MM.1S (cell line): ENCODE measurements around the gene TRMT10A.

Experiments
- DNase-seq: peaks from one replicate; pipeline ENCODE4 v3.0.0-alpha.2; 2015
- H2AFZ ChIP-seq: fragments of 300-600 bp; sonication (generic); 2 replicates; pipeline ENCODE4 v1.6.0; 2016; ENCODE audit warnings: antibody characterized with exemption, low read length
- H3F3A ChIP-seq: fragments of 300-600 bp; sonication (generic); 2 replicates; pipeline ENCODE4 v1.6.1; 2016; ENCODE audit warnings: mild to moderate bottlenecking, antibody characterized with exemption, low read length, moderate library complexity, mixed read lengths; ENCODE audit not compliant: insufficient read depth
- H3K27ac ChIP-seq: fragments of 300-600 bp; sonication (generic); 2 replicates; pipeline ENCODE4 v1.5.1; 2016; ENCODE audit warnings: mild to moderate bottlenecking, low read length
- H3K27me3 ChIP-seq: fragments of 300-600 bp; sonication (generic); replicated peaks from 2 replicates; pipeline ENCODE4 v1.6.0; 2016; ENCODE audit warnings: low read length; ENCODE audit not compliant: insufficient read depth
- H3K36me3 ChIP-seq: fragments of 300-600 bp; sonication (generic); replicated peaks from 2 replicates; pipeline ENCODE4 v1.6.1; 2016; ENCODE audit warnings: mild to moderate bottlenecking, low read length, mixed read lengths; ENCODE audit not compliant: insufficient read depth
- H3K4me1 ChIP-seq: fragments of 300-600 bp; sonication (generic); 2 replicates; pipeline ENCODE4 v1.6.1; 2016; ENCODE audit warnings: low read length, mixed read lengths
- H3K4me2 ChIP-seq: fragments of 300-600 bp; sonication (generic); 2 replicates; pipeline ENCODE4 v1.6.0; 2016; ENCODE audit warnings: low read depth, low read length
- H3K4me3 ChIP-seq: fragments of 300-600 bp; sonication (generic); 2 replicates; pipeline ENCODE4 v1.5.1; 2016; ENCODE audit warnings: low read length, mixed read lengths
- H3K79me2 ChIP-seq: fragments of 300-600 bp; sonication (generic); 2 replicates; pipeline ENCODE4 v1.6.1; 2016; ENCODE audit warnings: mixed run types, low read length, mixed read lengths
- H3K9ac ChIP-seq: fragments of 300-600 bp; sonication (generic); 2 replicates; pipeline ENCODE4 v1.6.1; 2016; ENCODE audit warnings: low read length, mixed read lengths
- H3K9me2 ChIP-seq: fragments of 300-600 bp; sonication (generic); replicated peaks from 2 replicates; pipeline ENCODE4 v1.6.1; 2016; ENCODE audit warnings: mild to moderate bottlenecking, low read length, mixed read lengths; ENCODE audit not compliant: insufficient read depth
- H3K9me3 ChIP-seq: fragments of 300-600 bp; sonication (generic); replicated peaks from 2 replicates; pipeline ENCODE4 v1.6.1; 2016; ENCODE audit warnings: mild to moderate bottlenecking, low read length, mixed read lengths; ENCODE audit not compliant: insufficient read depth
- H4K20me1 ChIP-seq: fragments of 300-600 bp; sonication (generic); 2 replicates; pipeline ENCODE4 v1.6.1; 2016; ENCODE audit warnings: mild to moderate bottlenecking, low read length, moderate library complexity, mixed read lengths; ENCODE audit not compliant: insufficient read depth
- CTCF ChIP-seq: fragments of 300-600 bp; sonication (generic); IDR thresholded peaks from 2 replicates; pipeline ENCODE4 v1.5.1; 2016; ENCODE audit warnings: antibody characterized with exemption, low read length, mixed read lengths
- EZH2 ChIP-seq: fragments of 300-600 bp; sonication (generic); optimal IDR thresholded peaks from 2 replicates; pipeline ENCODE3; 2017; ENCODE audit warnings: low read depth, mild to moderate bottlenecking, antibody characterized with exemption, low read length, mixed read lengths
- EZH2phosphoT487 ChIP-seq: fragments of 300-600 bp; sonication (generic); IDR thresholded peaks from 2 replicates; pipeline ENCODE4 v1.6.1; 2018; ENCODE audit warnings: antibody characterized with exemption, low read length

TRMT10A gene

GRCh38 chr4:99563310-99564186, at the start of gene TRMT10A:
TRMT10A (minus strand) TSS chr4:99564039; CDS start chr4:99559338, 4,701 bp downstream.
- Histone ChIP-seq H3K27me3 (no peaks in the 10 kb centered on the region), H3F3A (peaks cover 7% of the 10 kb centered on the region), H3K27ac (peak within 1 kb of the TSS; percentile 84), H3K9ac (peak within 1 kb of the TSS; percentile 69), H3K4me2 (peak within 1 kb of the TSS; percentile 79), H2AFZ (peak within 1 kb of the TSS; percentile 34), H3K9me2 (no peaks in the 10 kb centered on the region), H4K20me1 (no peaks in the 10 kb centered on the region), H3K79me2 (no peaks in the 10 kb centered on the region), H3K4me3 (peak within 1 kb of the TSS; percentile 68), H3K9me3 (no peaks in the 10 kb centered on the region), H3K36me3 (no peaks in the 10 kb centered on the region), H3K4me1 (peaks cover 7% of the 10 kb centered on the region)
- no peak for TF ChIP-seq EZH2phosphoT487
- no peak for TF ChIP-seq CTCF
- DNase-seq, result peak; percentile 97

GRCh38 chr4:99612704-99613103, 48.9 kb upstream of the TRMT10A start:
- no peak for DNase-seq
- H3K9ac ChIP-seq, result no peak overlapping the region
- H4K20me1 ChIP-seq, result no peaks in the 10 kb centered on the region
- no peak overlapping the region for H2AFZ ChIP-seq
- TF ChIP-seq CTCF (no peak), EZH2phosphoT487 (no peak), EZH2 (no peak)
- H3K9me2 ChIP-seq, result no peaks in the 10 kb centered on the region
- no peak overlapping the region for H3K27ac ChIP-seq
- H3K36me3 ChIP-seq, result no peaks in the 10 kb centered on the region
- H3K4me1 ChIP-seq, result no peaks in the 10 kb centered on the region
- no peak overlapping the region for H3K4me2 ChIP-seq
- no peaks in the 10 kb centered on the region for H3K79me2 ChIP-seq
- no peaks in the 10 kb centered on the region for H3K27me3 ChIP-seq
- no peaks in the 10 kb centered on the region for H3K9me3 ChIP-seq
- no peaks in the 10 kb centered on the region for H3F3A ChIP-seq
- H3K4me3 ChIP-seq, result no peak overlapping the region

- H2AFZ ChIP-seq, result no peak overlapping the region
- H3K4me2 ChIP-seq, result no peak overlapping the region
- no peaks in the 10 kb centered on the region for H3K36me3 ChIP-seq
- H4K20me1 ChIP-seq, result no peaks in the 10 kb centered on the region
- no peak for DNase-seq
- H3K27ac ChIP-seq, result no peak overlapping the region
- H3K4me3 ChIP-seq, result no peak overlapping the region
- no peaks in the 10 kb centered on the region for H3K9me2 ChIP-seq
- H3K9ac ChIP-seq, result no peak overlapping the region
- H3K27me3 ChIP-seq, result no peaks in the 10 kb centered on the region
- no peaks in the 10 kb centered on the region for H3K79me2 ChIP-seq
- H3K4me1 ChIP-seq, result no peaks in the 10 kb centered on the region
- no peaks in the 10 kb centered on the region for H3F3A ChIP-seq
- no peaks in the 10 kb centered on the region for H3K9me3 ChIP-seq
- TF ChIP-seq EZH2 (no peak), EZH2phosphoT487 (no peak), CTCF (no peak)
Observed at GRCh38 chr4:99612281-99612680, 48.4 kb upstream of the TRMT10A start.
